Cardiac muscle cell (in vitro differentiated cells and primary cell): ENCODE data around the gene LCN6. TPM values are rescaled to one million over a fixed set of nuclear protein-coding genes. Genes with fewer than 3 reads are reported as not detected.
"Not testable (repeated sequence)": the region's sequence is repeated elsewhere in the genome, so short reads cannot be mapped to it uniquely, and the experiment has no call there.

ENCODE experiments used
- DNase-seq, 2 donors: peaks; one replicate each; pipeline versions ENCODE4 v3.0.0 to v3.0.0-alpha.2; 2010 to 2017; ENCODE audit warnings: low read depth in 1 of 2, low spot score in 1 of 2
- H3K27ac ChIP-seq: fragments of 200-600 bp; sonication (generic); 2 replicates; pipeline ENCODE4 v1.5.1; 2016
- H3K27me3 ChIP-seq: fragments of 200-600 bp; sonication (generic); 2 replicates; pipeline ENCODE4 v1.6.0; 2016; ENCODE audit warnings: control low read depth
- H3K36me3 ChIP-seq: fragments of 200-600 bp; sonication (generic); 2 replicates; pipeline ENCODE4 v1.5.1; 2016; ENCODE audit warnings: control low read depth
- H3K4me1 ChIP-seq: fragments of 200-600 bp; sonication (generic); 2 replicates; pipeline ENCODE4 v1.8.1; 2017; ENCODE audit warnings: low read depth, mild to moderate bottlenecking, mixed run types
- H3K4me3 ChIP-seq: fragments of 200-600 bp; sonication (generic); 2 replicates; pipeline ENCODE4 v1.5.1; 2016; ENCODE audit warnings: mild to moderate bottlenecking
- H3K9me3 ChIP-seq: fragments of 200-600 bp; sonication (generic); 2 replicates; pipeline ENCODE4 v1.5.1; 2017; ENCODE audit warnings: low read depth, mild to moderate bottlenecking, control low read depth
- polyA plus RNA-seq: library from polyadenylated mRNA; unstranded; fragments of >200 nt; fragmentation: Nextera tagmentation; extraction: Ambion mirVana; gene quantifications from 2 replicates; pipeline ENCODE4 v1.2.1, GENCODE V29; 2016
- total RNA-seq: library from RNA; depleted of rRNA; stranded (reverse); fragments of >200 nt; gene quantifications from 2 replicates; pipeline ENCODE4 v1.2.3, GENCODE V29; 2016
- TF ChIP-seq, protein P1 (sequence below): IDR thresholded peaks from 2 replicates; pipeline ENCODE4 v1.5.1; 2012; ENCODE audit warnings: low read depth, mild to moderate bottlenecking, low read length

Gene LCN6
- total and polyA plus RNA-seq, 2 experiments from 2014 or later = not detected

DNA sequence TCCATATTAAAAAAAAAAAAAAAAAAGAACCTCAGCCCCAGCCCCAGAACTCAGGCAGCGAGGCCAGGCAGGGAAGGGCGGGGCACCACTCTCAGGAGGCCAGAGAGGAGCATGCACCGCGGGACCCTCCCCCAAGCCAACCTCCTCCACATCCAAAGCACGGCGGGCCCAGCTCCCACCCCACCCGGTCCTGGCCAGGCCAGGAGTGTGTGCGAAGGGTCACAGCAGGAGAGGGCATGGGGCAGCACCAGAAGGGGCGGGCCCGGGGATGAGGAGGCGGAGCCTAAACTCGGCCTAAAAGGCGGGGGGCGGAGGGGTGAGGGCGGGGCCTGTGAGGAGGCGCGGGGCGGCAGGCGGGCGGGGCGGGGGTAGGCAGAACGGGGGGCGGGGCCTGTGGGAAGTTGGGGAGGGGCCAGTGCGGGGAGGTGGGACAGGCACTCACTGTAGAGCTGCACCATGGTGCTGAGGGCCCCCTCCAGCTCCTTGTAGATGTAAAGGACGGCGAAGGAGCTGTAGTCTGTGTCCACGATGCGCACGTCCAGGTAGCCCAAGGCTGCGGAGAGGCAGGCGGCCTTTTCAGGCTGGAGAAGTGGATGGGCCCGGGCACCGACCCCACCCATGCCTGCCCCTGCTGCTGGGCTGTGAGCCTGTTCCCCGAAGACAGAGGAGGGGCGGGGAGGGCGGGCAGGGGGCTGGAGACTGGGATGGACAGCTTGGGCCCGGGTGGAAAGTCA, 14.8 kb upstream of the LCN6 start:
- H3K36me3 ChIP-seq = no peaks in the 10 kb centered on the region
- H3K27ac ChIP-seq = no peak overlapping the region
- TF ChIP-seq, protein P1, sequence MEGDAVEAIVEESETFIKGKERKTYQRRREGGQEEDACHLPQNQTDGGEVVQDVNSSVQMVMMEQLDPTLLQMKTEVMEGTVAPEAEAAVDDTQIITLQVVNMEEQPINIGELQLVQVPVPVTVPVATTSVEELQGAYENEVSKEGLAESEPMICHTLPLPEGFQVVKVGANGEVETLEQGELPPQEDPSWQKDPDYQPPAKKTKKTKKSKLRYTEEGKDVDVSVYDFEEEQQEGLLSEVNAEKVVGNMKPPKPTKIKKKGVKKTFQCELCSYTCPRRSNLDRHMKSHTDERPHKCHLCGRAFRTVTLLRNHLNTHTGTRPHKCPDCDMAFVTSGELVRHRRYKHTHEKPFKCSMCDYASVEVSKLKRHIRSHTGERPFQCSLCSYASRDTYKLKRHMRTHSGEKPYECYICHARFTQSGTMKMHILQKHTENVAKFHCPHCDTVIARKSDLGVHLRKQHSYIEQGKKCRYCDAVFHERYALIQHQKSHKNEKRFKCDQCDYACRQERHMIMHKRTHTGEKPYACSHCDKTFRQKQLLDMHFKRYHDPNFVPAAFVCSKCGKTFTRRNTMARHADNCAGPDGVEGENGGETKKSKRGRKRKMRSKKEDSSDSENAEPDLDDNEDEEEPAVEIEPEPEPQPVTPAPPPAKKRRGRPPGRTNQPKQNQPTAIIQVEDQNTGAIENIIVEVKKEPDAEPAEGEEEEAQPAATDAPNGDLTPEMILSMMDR = no peak
- H3K4me1 ChIP-seq = peaks cover 4% of the 10 kb centered on the region
- H3K9me3 ChIP-seq = no peaks in the 10 kb centered on the region
- H3K27me3 ChIP-seq = no peaks in the 10 kb centered on the region
- DNase-seq = peak; percentile 36 to 94
- no peak overlapping the region for H3K4me3 ChIP-seq

DNA sequence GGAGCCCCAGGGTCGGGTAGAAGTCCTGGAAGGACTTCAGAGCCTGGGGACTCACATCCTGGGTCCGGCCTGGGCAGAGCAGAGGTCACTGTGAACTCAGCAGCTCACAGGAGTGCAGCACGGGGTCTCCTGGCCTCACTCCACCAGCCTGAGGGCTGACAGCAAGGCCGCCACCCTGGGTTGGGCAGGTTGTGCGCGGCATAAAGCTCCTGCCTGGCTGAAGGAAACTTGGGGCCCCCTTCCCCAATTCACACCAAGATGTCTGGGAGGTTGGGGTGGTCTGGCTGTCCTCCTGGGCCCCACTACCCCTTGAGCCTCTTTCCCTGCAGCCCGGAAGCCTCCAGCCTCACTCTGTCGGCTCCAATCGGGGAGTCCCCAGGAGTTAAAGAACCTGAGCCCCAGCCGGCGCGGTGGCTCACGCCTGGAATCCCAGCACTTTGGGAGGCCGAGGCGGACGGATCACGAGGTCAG, 13.9 kb upstream of the LCN6 start:
- Histone ChIP-seq H3K9me3 (no peaks in the 10 kb centered on the region), H3K27ac (peak overlapping the region; percentile 64), H3K36me3 (no peaks in the 10 kb centered on the region), H3K27me3 (no peaks in the 10 kb centered on the region), H3K4me1 (peaks cover 4% of the 10 kb centered on the region), H3K4me3 (no peak overlapping the region)
- DNase-seq = no peak
- TF ChIP-seq, protein P1 = no peak

DNA sequence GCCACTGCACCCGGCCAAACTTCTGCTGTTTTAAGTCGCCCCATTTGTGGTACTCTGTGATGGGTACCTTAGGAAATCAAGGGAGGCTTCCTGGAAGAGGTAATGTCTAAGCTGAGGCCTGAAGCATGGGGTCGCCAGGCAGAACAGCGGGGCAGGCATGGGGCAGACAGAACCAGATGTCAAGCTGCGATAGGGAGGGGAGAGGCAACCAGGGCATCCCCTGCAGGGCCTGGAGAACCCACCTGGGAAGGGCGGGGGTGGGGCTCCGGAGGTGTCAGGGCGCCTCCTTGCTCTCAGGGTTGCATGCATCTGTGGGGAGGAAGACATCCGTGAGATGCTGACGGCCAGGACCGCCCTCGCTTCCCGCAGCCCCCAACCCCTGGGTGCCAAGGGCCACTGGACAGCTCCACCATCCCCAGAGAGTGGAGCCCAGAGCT, 13.2 kb upstream of the LCN6 start:
- DNase-seq = no peak
- Histone ChIP-seq H3K36me3 (no peaks in the 10 kb centered on the region), H3K4me1 (peaks cover 4% of the 10 kb centered on the region), H3K27ac (no peak overlapping the region), H3K27me3 (no peaks in the 10 kb centered on the region), H3K9me3 (no peaks in the 10 kb centered on the region), H3K4me3 (no peak overlapping the region)
- TF ChIP-seq, protein P1 = no peak

DNA sequence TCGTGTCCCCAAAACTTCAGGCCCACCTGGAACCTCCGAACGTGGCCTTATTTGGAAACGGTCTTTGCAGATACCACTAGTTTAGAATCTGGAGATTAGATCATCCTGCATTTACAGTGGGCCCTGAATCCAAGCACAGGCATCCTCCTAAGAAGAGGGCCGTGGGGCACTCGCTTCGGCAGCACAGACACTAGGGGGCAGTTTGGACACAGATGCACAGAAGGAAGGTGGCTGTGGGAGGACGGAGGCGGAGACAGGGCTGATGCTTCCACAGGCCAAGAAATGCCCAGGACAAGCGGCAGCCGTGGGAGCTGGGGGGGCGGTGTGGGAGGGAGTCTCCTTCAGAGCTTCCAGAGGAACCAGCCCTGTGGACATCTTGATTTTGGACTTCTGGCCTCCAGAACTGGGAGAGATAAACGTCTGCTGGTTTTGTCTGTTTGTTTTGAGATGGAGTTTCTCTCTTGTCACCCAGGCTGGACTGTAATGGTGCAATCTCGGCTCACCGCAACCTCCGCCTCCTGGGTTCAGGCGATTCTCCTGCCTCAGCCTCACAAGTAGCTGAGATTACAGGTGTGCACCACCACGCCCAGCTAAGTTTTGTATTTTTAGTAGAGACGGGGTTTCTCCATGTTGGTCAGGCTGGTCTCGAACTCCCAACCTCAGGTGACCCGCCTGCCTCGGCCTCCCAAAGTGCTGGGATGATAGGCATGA, 12.7 kb upstream of the LCN6 start:
- not testable (repeated sequence) for H3K9me3 ChIP-seq, H3K27ac ChIP-seq, H3K4me3 ChIP-seq, H3K36me3 ChIP-seq, H3K27me3 ChIP-seq, H3K4me1 ChIP-seq
- TF ChIP-seq, protein P1 = peak; percentile 81
- peak; percentile 79 for DNase-seq

DNA sequence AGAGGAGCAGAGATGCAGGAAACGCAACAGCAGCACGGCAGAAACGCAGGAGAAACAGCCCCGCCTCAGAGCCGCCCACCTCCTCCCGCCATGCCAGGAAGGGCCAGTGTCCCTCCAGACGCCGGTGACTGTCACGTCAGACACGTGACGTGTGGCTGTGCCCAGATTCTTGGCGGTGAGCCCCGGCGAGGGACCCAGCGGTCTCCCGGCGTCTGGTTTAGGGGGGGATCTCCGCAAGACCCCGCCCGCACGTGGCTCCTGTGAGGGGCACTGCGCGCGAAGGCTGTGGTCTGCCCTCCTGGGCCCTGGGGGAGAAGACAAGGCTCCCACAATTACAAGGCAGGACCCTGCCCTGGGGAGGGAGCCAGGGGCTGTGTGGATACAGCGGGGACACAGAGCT, 12.1 kb upstream of the LCN6 start:
- H3K27me3 ChIP-seq = no peaks in the 10 kb centered on the region
- H3K36me3 ChIP-seq = no peaks in the 10 kb centered on the region
- H3K4me3 ChIP-seq = no peak overlapping the region
- H3K27ac ChIP-seq = no peak overlapping the region
- H3K4me1 ChIP-seq = peaks cover 4% of the 10 kb centered on the region
- TF ChIP-seq, protein P1 = no peak
- no peaks in the 10 kb centered on the region for H3K9me3 ChIP-seq
- no peak for DNase-seq
